ENCODE measurements around the gene USP34. TPM values are rescaled to one million over a fixed set of nuclear protein-coding genes. Genes with fewer than 3 reads are reported as not detected.
"Not testable (repeated sequence)": the region's sequence is repeated elsewhere in the genome, so short reads cannot be mapped to it uniquely, and the experiment has no call there.

The USP34 gene
- total and polyA plus RNA-seq, 3 experiments from 2014 or later, result 24.1 to 74.1 (median 71.9) TPM

GRCh38 chr2:61175036-61175435 lies 295.9 kb downstream of the USP34 start:
- H3K4me1 Mint-ChIP-seq, result peaks cover 32 to 37% (median 35%) of the 10 kb centered on the region in 3 donors
- Histone ChIP-seq H3K36me3 (ENCODE audit: insufficient read depth, low read length) (peaks cover 7% of the 10 kb centered on the region), H3K9me3 (ENCODE audit: low read length) (no peaks in the 10 kb centered on the region), H3K27ac (ENCODE audit: low read depth, low read length) (no peak overlapping the region), H3K4me1 (ENCODE audit: insufficient read depth, low read length) (peaks cover 28% of the 10 kb centered on the region), H3K4me3 (ENCODE audit: low read length) (no peak overlapping the region), H3K27me3 (ENCODE audit: insufficient read depth, low read length, poor library complexity, severe bottlenecking) (no peaks in the 10 kb centered on the region)
- no peaks in the 10 kb centered on the region for H3K9me3 Mint-ChIP-seq
- ChIA-PET CTCF (interaction anchor here (3.7 kb wide), 1 partner anchor 30 kb away, joined by 11 read pairs; no protein-coding TSS in a partner anchor), POLR2A (no interaction called here)
- no peaks in the 10 kb centered on the region for H3K27me3 Mint-ChIP-seq
- H3K4me3 Mint-ChIP-seq, result peak overlapping the region in 5 of 7 donors; percentile 51 to 92 (median 70)
- DNase-seq, result no peak
- H3K36me3 Mint-ChIP-seq, result peaks cover 0 to 23% (median 0%) of the 10 kb centered on the region in 3 donors
- H3K27ac Mint-ChIP-seq, result peak overlapping the region in 4 of 8 donors; percentile 42 to 96 (median 62)

- H3K36me3 Mint-ChIP-seq, result peaks cover 0 to 9% (median 0%) of the 10 kb centered on the region in 3 donors
- CTCF ChIA-PET, result no interaction called here
- no peaks in the 10 kb centered on the region for H3K27me3 Mint-ChIP-seq
- peak overlapping the region in 3 of 8 donors; percentile 6 to 41 (median 36) for H3K27ac Mint-ChIP-seq
- no peaks in the 10 kb centered on the region for H3K36me3 ChIP-seq (ENCODE audit: insufficient read depth, low read length)
- no peak overlapping the region for H3K4me3 ChIP-seq (ENCODE audit: low read length)
- no peaks in the 10 kb centered on the region for H3K9me3 Mint-ChIP-seq
- H3K27me3 ChIP-seq (ENCODE audit: insufficient read depth, low read length, poor library complexity, severe bottlenecking), result no peaks in the 10 kb centered on the region
- H3K4me1 ChIP-seq (ENCODE audit: insufficient read depth, low read length), result peaks cover 9% of the 10 kb centered on the region
- DNase-seq, result no peak
- H3K4me3 Mint-ChIP-seq, result peak overlapping the region in 1 of 7 donors; percentile 19
- peaks cover 13 to 18% (median 16%) of the 10 kb centered on the region in 3 donors for H3K4me1 Mint-ChIP-seq
- no peaks in the 10 kb centered on the region for H3K9me3 ChIP-seq (ENCODE audit: low read length)
- POLR2A ChIA-PET, result no interaction called here
- no peak overlapping the region for H3K27ac ChIP-seq (ENCODE audit: low read depth, low read length)
Measured at GRCh38 chr2:61173116-61173515, 297.8 kb downstream of the USP34 start.

GRCh38 chr2:61172671-61173070 lies 298.2 kb downstream of the USP34 start:
- H3K36me3 Mint-ChIP-seq, result peaks cover 0 to 7% (median 0%) of the 10 kb centered on the region in 3 donors
- peak overlapping the region in 1 of 7 donors; percentile 19 for H3K4me3 Mint-ChIP-seq

DNA sequence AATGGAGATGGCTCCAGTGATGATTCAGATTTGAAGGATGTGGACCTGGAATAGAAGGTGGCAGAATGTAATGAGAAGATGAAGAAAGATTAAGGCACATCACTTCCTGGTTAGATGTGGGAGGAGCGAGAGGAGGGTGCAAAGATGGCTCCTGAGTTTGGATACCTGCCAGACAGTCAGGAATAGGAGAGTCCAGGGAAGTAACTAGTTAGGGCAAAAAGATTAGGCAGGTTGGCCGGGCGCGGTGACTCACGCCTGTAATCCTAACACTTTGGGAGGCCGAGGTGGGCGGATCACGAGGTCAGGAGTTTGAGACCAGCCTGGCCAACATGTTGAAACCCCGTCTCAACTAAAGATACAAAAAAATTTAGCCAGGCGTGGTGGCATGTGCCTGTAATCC lies 303.3 kb downstream of the USP34 start:
- DNase-seq, result no peak
- Histone ChIP-seq H3K27me3 (ENCODE audit: insufficient read depth, low read length, poor library complexity, severe bottlenecking) (no peaks in the 10 kb centered on the region), H3K36me3 (ENCODE audit: insufficient read depth, low read length) (no peaks in the 10 kb centered on the region), H3K4me1 (ENCODE audit: insufficient read depth, low read length) (no peaks in the 10 kb centered on the region), H3K9me3 (ENCODE audit: low read length) (no peaks in the 10 kb centered on the region), H3K27ac (ENCODE audit: low read depth, low read length) (no peak overlapping the region), H3K4me3 (ENCODE audit: low read length) (no peak overlapping the region)
- Mint-ChIP-seq H3K36me3 (peaks cover 20 to 39% (median 23%) of the 10 kb centered on the region in 3 donors), H3K27ac (peak overlapping the region in 1 of 8 donors; percentile 88), H3K4me3 (no peak overlapping the region), H3K4me1 (no peaks in the 10 kb centered on the region), H3K27me3 (no peaks in the 10 kb centered on the region), H3K9me3 (no peaks in the 10 kb centered on the region)
- ChIA-PET CTCF (interaction anchor here (1.4 kb wide), 1 partner anchor 10 kb away, joined by 4 read pairs; no protein-coding TSS in a partner anchor), POLR2A (interaction anchor here (0.7 to 0.8 kb wide), 2 partner anchors 22 to 286 kb away, joined by 3 to 6 read pairs; no protein-coding TSS in a partner anchor)

More at GRCh38 chr2:61172671-61173070, 298.2 kb downstream of the USP34 start:
- Histone ChIP-seq H3K4me3 (ENCODE audit: low read length) (no peak overlapping the region), H3K27ac (ENCODE audit: low read depth, low read length) (no peak overlapping the region), H3K4me1 (ENCODE audit: insufficient read depth, low read length) (peaks cover 6% of the 10 kb centered on the region), H3K36me3 (ENCODE audit: insufficient read depth, low read length) (no peaks in the 10 kb centered on the region), H3K27me3 (ENCODE audit: insufficient read depth, low read length, poor library complexity, severe bottlenecking) (no peaks in the 10 kb centered on the region), H3K9me3 (ENCODE audit: low read length) (no peaks in the 10 kb centered on the region)
- DNase-seq, result no peak
- ChIA-PET CTCF (interaction anchor here (0.6 kb wide), 1 partner anchor 375 kb away, joined by 4 read pairs; no protein-coding TSS in a partner anchor), POLR2A (no interaction called here)
- Mint-ChIP-seq H3K27ac (peak overlapping the region in 3 of 8 donors; percentile 6 to 41 (median 36)), H3K4me1 (peaks cover 10 to 17% (median 14%) of the 10 kb centered on the region in 3 donors), H3K9me3 (no peaks in the 10 kb centered on the region), H3K27me3 (no peaks in the 10 kb centered on the region)

GRCh38 chr2:61165946-61166345 lies 304.9 kb downstream of the USP34 start:
- Mint-ChIP-seq H3K27me3 (no peaks in the 10 kb centered on the region), H3K27ac (no peak overlapping the region), H3K4me1 (peaks cover 0 to 5% (median 3%) of the 10 kb centered on the region in 3 donors), H3K9me3 (no peaks in the 10 kb centered on the region), H3K4me3 (no peak overlapping the region), H3K36me3 (peaks cover 23 to 51% (median 25%) of the 10 kb centered on the region in 3 donors)
- no peak for DNase-seq
- H3K27me3 ChIP-seq (ENCODE audit: insufficient read depth, low read length, poor library complexity, severe bottlenecking), result no peaks in the 10 kb centered on the region
- no peak overlapping the region for H3K27ac ChIP-seq (ENCODE audit: low read depth, low read length)
- ChIA-PET POLR2A (no interaction called here), CTCF (interaction anchor here (1.2 kb wide), 1 partner anchor 12 kb away, joined by 3 read pairs; no protein-coding TSS in a partner anchor)
- no peak overlapping the region for H3K4me3 ChIP-seq (ENCODE audit: low read length)
- H3K36me3 ChIP-seq (ENCODE audit: insufficient read depth, low read length), result no peaks in the 10 kb centered on the region
- H3K9me3 ChIP-seq (ENCODE audit: low read length), result no peaks in the 10 kb centered on the region
- H3K4me1 ChIP-seq (ENCODE audit: insufficient read depth, low read length), result no peaks in the 10 kb centered on the region

DNA sequence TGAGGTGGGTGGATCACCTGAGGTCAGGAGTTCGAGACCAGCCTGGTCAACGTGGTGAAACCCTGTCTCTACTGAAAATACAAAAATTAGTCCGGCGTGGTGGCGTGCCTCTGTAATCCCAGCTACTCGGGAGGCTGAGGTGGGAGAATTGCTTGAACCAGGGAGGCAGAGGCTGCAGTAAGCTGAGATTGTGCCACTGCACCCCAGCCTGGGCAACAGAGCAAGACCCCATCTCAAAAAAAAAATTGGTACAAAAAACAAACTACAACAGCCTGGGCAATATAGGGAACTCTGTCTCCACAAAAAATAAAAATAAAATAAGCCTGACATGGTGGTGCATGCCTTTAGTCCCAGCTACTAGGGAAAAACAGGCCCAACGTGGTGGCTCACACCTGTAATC lies 305.8 kb downstream of the USP34 start:
- H3K4me1 ChIP-seq (ENCODE audit: insufficient read depth, low read length); H3K4me1 Mint-ChIP-seq; H3K4me3 Mint-ChIP-seq; H3K27me3 ChIP-seq (ENCODE audit: insufficient read depth, low read length, poor library complexity, severe bottlenecking); H3K36me3 ChIP-seq (ENCODE audit: insufficient read depth, low read length); H3K9me3 ChIP-seq (ENCODE audit: low read length); H3K4me3 ChIP-seq (ENCODE audit: low read length); POLR2A ChIA-PET; H3K27me3 Mint-ChIP-seq; H3K27ac Mint-ChIP-seq; H3K27ac ChIP-seq (ENCODE audit: low read depth, low read length); H3K9me3 Mint-ChIP-seq; CTCF ChIA-PET; DNase-seq: not testable (repeated sequence)
- peaks cover 23 to 54% (median 25%) of the 10 kb centered on the region in 3 donors for H3K36me3 Mint-ChIP-seq

DNA sequence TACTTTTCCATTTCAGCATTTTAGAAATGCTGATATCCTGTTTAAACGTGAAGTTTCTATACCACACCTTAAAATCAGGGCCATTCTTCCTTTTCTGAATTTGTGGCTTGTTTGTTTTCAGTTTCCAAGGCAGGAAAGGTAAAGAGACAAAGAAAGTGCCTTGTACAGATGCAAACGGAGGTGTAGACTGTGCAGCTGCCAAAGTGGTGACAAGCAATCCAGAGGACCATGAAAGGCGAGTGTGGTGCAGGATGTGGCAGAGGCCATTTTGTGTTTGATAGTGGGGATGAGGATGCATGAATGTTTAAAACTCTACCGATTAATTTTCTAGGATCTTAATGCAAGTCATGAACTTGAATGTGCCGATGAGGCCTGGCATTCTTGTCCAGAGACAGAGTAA lies 308.2 kb downstream of the USP34 start:
- Histone ChIP-seq H3K4me3 (ENCODE audit: low read length) (no peak overlapping the region), H3K36me3 (ENCODE audit: insufficient read depth, low read length) (no peaks in the 10 kb centered on the region), H3K27ac (ENCODE audit: low read depth, low read length) (no peak overlapping the region), H3K27me3 (ENCODE audit: insufficient read depth, low read length, poor library complexity, severe bottlenecking) (no peaks in the 10 kb centered on the region), H3K9me3 (ENCODE audit: low read length) (no peaks in the 10 kb centered on the region), H3K4me1 (ENCODE audit: insufficient read depth, low read length) (no peaks in the 10 kb centered on the region)
- H3K4me1 Mint-ChIP-seq, result peaks cover 0 to 6% (median 3%) of the 10 kb centered on the region in 3 donors
- no peaks in the 10 kb centered on the region for H3K27me3 Mint-ChIP-seq
- H3K4me3 Mint-ChIP-seq, result no peak overlapping the region
- CTCF ChIA-PET, result no interaction called here
- H3K9me3 Mint-ChIP-seq, result peaks cover 0 to 4% (median 0%) of the 10 kb centered on the region in 5 donors
- H3K27ac Mint-ChIP-seq, result peak overlapping the region in 1 of 8 donors; percentile 80
- peaks cover 34 to 67% (median 36%) of the 10 kb centered on the region in 3 donors for H3K36me3 Mint-ChIP-seq
- POLR2A ChIA-PET, result no interaction called here
- no peak for DNase-seq

GRCh38 chr2:61161888-61162287 lies 309.0 kb downstream of the USP34 start, which contains the start of gene C2orf74:
Gene C2orf74 (plus strand): TSS chr2:61162188. CDS start chr2:61162515, 327 bp downstream.
- peaks cover 0 to 6% (median 3%) of the 10 kb centered on the region in 3 donors for H3K4me1 Mint-ChIP-seq
- H3K36me3 Mint-ChIP-seq, result peaks cover 34 to 69% (median 35%) of the 10 kb centered on the region in 3 donors
- H3K4me3 Mint-ChIP-seq, result no peak within 1 kb of the TSS
- POLR2A ChIA-PET, result no interaction called here
- H3K27ac Mint-ChIP-seq, result peak within 1 kb of the TSS in 2 of 8 donors; percentile 9 to 80
- no peak within 1 kb of the TSS for H3K4me3 ChIP-seq (ENCODE audit: low read length)
- H3K27me3 Mint-ChIP-seq, result no peaks in the 10 kb centered on the region
- H3K27ac ChIP-seq (ENCODE audit: low read depth, low read length), result no peak within 1 kb of the TSS
- H3K9me3 Mint-ChIP-seq, result peaks cover 0 to 4% (median 0%) of the 10 kb centered on the region in 5 donors
- no peaks in the 10 kb centered on the region for H3K36me3 ChIP-seq (ENCODE audit: insufficient read depth, low read length)
- DNase-seq, result no peak
- no peaks in the 10 kb centered on the region for H3K27me3 ChIP-seq (ENCODE audit: insufficient read depth, low read length, poor library complexity, severe bottlenecking)
- no peaks in the 10 kb centered on the region for H3K4me1 ChIP-seq (ENCODE audit: insufficient read depth, low read length)
- H3K9me3 ChIP-seq (ENCODE audit: low read length), result no peaks in the 10 kb centered on the region
- CTCF ChIA-PET, result no interaction called here

Measured in CD8-positive, alpha-beta memory T cell (primary cell).